ENCODE measurements around the gene KIAA1217. TPM values are rescaled to one million over a fixed set of nuclear protein-coding genes. Genes with fewer than 3 reads are reported as not detected.
"Not testable (repeated sequence)": the region's sequence is repeated elsewhere in the genome, so short reads cannot be mapped to it uniquely, and the experiment has no call there.

Gene KIAA1217
- total RNA-seq, 1 donor from 2014 or later: 5.9 TPM

DNA sequence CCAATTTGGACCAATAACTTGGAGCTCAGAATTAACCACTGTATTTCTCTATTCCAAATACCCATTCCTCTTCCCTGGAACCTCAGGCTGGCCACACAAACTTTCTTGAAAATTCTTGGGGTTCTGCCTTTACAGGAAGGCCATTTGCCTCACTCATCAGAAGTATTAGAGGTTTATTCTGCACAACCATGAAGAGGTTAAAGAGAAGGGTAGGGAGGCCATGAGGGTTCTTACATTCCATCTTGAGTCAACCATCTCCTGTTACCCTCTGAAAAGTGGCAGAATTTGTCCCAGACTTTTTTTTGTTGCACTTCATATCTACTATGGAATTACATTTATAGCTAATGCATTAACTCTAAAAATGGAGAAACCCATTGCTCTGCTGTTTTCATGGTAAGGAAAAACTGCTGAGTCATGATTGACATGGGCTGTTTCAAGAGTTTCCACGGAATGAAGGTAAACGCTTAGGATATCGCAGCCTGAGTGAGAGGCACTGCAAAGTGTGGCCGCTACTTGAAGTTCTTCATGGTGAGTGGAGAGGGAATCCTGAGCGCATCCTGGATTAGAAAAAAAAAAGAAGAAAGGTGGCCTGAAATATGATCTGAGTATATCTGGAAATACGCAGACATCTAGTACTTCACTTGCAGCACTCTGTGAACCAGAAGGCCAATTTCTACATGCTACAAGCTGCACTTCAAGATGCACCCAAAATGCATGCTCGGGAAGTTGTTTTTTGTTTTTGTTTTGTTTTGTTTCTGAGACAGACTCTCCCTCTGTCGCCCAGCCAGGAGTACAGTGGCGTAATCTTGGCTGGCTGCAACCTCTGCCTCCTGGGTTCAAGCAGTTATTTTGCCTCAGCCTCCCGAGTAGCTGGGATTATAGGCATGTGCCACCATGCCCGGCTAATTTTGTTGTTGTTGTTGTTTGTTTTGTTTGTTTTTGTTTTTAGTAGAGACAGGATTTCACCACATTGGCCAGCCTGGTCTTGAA is 83.7 kb downstream of the KIAA1217 start:
- DNase-seq: no peak

- DNase-seq: no peak
Observed at GRCh38 chr10:24299578-24300260, 90.8 kb downstream of the KIAA1217 start.

DNA sequence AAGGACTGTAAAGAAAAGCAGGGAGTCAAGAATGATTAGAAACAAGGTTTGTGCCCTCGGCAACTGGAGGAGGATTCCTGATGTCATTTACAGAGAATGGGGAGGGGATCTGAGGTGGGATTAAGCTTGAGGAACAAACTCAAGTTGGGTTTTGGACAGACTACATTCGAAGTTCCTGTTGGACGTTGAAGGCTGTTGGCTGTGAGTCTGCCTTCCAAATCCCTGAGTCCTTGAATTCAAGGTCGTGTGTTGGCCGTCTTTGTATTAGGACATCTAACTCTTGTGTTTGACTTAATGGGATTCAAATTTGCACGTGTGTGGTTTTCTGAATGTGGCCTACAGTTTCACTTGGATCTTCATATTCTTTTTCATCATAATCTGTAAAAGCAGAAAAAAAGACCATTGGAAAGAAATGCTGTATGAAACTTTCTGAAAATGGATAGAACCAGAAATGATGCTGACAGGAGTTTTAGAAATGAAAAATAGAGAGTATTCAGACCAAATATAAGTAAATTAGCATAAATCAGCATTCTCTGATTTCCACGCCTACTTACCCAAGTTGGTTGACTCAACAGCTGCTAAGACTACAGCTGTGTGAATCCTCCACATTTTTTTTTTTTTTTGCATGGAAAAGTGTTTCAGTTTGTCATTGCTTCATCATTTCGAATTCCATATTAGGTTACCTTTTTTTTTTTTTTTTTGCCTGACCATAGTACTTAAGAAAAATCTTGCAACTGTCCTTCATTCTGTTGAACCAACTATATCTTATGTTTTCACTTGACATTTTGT is 94.8 kb downstream of the KIAA1217 start:
- DNase-seq: no peak

DNA sequence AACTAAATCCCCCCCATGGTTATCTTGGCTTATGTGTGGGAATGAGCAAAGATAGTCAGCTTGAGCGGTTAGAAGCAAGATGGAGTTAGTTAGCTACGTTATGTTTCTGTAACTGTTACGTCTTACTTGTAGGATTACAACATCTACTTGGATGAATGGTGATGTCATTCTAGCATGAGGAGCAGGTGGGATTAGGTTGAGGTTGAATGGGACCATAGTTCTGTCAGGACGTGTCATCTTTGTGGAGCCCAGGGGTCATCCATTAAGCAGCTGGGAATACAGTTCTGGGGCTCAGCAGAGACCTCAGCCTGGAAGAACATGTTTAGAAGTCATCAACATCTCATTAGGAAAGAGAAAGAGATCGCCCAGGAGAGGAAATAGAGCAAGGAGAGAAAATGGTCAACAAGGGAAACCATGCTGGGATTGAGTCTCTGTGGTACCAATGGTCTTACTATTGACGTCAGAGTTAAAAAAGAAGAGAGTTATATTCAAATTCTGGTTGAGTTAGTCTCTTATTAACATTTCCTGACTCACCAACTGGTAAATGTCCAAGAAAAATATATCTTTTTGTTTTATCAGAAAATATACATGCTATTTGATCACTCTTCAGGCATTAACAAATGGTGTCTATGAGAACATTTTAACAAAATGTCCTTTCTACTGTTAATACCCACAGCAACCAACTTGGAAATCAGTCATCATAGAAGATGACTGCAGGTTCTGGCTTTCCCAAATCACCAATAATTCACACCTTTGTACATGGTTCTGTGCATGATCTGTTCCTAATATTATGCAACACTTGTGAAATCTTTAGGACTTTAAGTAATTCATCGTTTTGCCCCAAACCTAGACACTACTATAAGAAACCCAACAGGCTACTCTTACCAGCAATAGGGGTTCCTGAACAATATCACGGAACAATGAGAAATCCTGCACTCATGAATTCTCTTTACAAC is 96.9 kb downstream of the KIAA1217 start:
- no peak for DNase-seq

DNA sequence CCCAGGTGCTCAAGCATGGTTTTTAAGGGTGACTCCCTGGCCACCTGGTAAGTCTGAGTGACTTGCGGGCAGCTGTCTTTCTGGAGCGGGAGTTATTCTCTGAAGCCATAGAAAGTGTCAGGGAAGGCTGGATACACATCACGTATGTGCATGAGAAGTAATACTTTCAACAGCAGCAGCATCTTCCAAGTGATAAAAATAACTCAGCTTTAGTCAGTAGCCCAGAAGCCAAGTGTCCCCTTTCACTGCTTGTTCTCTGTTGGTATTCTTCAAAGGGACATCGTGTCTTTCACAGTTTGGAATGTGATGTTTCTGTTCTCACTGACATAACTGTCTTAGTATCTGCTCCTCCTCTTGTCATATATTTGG is 97.6 kb downstream of the KIAA1217 start:
- DNase-seq: no peak

GRCh38 chr10:24307116-24307515 is 98.2 kb downstream of the KIAA1217 start:
- no peak for DNase-seq

- DNase-seq: no peak
Observed at GRCh38 chr10:24307696-24308485, 99.0 kb downstream of the KIAA1217 start.

- no peak for DNase-seq
Observed at GRCh38 chr10:24310104-24310503, 101.2 kb downstream of the KIAA1217 start.

DNA sequence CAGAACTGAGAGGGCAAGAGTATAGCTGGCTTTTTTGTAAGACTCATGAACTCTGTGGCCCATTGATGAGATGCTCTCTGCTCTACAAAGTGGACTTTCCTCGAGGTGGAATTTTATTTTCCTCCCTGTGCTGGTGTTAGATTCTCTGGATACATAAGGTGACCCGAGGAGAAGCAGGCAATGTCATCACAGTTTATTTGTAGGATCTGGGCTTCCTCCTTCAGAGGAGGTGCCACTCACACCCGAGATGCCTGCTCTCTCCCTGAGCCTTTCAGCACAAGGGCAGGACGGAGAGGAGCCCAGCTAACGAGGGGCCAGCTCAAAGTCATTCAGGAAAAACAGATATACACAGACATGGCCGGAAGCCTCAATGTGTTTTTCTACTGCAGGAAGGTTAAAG is 103.0 kb downstream of the KIAA1217 start:
- no peak for DNase-seq

GRCh38 chr10:24313283-24313682 is 104.3 kb downstream of the KIAA1217 start:
- no peak for DNase-seq

DNA sequence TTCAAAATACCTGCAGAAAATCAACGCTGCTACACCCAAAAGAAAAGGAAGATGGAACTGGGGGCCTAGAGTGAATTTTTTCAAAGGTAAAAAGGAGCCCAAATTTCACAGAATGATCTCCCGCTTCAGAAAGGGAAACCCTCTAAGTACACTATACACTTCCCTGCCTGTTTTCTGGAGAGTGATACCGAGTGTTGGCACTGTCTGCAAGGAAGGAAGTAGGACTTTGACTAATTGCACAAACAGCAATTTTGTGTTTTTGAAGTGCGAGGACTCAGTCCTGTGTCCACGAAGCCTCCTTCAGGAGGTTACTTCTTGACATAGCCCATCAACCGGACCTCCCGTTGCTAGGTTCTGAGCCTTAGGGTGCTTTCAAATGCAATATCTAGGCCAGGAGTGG is 106.3 kb downstream of the KIAA1217 start:
- DNase-seq: no peak

DNA sequence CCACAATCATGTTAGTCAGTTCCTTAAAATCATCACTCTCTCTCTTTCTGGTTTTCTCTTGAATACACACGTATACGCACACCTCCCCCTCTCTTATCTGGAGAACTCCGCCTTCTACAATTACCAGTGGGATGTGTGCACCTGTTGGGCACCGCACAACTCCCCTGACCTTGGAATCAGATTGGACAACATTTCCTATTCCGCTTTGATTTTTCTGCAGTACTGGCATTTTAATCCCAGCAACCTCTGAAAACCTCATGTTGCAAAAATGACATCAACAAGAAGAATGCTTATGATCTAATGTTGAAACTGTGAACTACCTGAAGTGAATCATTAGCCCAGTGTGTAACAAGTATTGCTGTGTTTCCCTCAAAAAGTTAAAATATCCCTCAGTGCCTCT is 109.6 kb downstream of the KIAA1217 start:
- DNase-seq: no peak

DNA sequence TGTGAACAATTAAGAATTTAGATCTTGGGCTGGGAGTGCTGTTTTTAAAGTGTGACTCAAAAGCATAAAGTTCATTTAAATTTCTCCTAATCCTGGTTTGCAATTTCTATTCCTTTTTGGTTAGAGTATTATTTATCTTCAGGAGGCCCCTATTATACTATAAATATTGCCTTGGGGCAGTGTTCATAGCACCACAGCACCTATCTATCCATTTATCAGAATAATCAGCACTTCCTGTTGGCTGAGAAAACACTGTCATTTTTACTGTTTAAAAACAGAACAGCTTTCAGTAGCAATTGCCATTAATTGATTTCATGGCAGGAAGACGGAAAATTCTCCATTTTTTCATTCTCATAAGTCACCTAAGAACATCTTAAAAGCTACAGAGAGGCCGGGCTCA is 111.4 kb downstream of the KIAA1217 start:
- no peak for DNase-seq

DNA sequence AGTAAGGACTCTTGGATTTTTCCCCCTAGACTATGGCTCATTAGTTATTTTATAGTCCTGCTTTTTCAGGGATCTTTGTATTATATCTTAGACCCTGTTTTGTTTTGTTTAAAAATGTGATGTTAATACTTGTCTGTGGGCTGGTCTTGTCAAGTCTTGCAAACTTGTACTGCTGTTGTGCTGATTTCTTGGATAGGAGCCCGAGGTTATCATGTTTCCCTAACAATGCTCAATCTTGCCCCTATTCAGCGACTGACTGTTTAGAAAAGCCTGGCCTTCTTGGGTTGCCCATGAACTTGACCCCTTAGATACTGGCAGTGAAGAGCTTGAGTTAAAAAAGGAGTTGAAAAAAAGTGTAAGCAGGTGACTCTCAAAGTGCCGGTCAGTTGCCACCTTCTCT is 115.7 kb downstream of the KIAA1217 start:
- no peak for DNase-seq

DNA sequence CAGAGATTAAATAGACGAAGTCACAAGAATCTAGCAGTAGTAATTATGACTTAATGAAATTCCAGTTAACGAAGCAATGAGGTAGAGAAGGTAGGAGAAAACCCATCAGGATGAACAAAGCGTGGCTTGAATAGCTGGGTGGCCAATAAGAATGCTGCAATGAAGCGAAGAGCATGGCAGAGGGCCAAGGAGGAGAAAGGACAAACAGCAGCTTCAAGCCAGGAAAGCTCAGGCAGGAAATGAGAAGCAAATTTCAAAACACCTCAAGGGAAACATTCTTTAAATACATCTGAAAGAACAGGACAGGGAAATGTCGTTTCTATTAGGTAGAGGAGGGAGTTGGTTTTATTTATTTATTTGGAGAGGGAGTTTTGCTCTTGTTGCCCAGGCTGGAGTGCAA is 122.5 kb downstream of the KIAA1217 start:
- DNase-seq: no peak

- no peak for DNase-seq
Observed at GRCh38 chr10:24333736-24334135, 124.8 kb downstream of the KIAA1217 start.

DNA sequence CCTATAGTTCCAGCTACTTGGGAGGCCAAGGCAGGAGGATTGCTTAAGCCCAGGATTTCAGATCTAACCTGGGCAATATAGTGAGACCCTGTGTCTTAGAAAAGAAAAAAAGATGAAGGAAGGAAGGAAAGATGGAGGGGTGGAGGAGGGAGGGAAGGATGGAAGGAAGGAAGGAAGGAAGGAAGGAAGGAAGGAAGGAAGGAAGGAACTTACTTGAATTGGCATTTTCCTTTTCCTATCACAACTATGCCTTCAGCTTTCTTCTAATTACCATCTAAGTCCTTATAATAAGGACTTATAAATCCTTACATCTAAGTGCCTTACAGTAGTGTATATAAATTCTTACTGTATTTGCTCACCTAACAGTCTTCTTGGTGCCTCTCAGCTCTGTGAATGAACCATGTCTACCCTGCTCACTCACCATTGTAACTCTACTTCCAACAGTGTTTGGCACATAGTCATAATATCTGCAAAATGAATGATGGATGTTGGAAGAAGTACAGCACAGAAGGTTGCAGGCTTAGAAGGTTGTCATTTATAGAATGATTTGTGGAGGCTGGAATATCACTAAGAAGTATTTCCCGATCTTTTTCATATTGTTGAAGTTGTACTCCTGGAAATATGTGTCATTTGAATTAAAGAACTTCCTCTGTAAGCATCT is 125.5 kb downstream of the KIAA1217 start:
- no peak for DNase-seq

- DNase-seq: not testable (repeated sequence)
Observed at GRCh38 chr10:24337723-24338122, 128.8 kb downstream of the KIAA1217 start.

DNA sequence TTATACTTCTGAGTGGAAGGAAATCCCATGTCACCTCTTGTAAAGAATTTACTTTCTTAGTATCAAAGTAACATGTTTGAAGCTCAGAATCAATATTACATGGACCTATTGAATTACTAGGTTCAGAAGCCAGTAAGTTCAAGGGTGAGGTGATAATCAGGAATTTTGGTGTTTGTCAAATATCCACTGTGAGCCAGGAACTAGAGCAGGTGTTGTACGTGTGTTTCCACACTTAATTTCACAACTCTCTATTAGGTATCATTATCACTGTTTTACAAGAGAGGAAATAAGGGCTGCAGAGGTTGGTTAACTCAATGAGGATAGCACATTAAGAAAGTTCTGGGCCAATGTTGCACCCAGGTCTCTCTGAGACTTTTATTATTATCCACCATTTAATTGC is 130.4 kb downstream of the KIAA1217 start:
- DNase-seq: no peak

DNA sequence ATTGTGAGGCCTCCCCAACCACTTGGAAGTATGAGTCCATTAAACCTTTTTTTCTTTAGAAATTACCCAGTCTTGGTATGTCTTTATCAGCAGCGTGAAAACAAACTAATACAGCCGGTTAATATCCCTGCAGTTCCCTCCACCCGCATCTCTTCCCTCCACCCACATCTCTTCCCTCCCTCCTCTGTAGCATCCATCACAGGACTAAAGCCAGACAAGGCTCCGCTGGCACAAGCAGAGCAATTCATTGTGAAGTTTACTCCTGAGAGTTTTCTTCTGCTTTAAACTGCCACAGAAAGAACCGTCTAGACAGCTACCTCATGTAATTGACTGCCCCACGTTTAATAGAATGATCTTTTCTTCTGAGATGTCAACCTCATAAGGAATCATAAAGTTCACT is 131.5 kb downstream of the KIAA1217 start:
- DNase-seq: no peak
